Epithelial cell of umbilical artery (primary cell): ENCODE measurements around the gene OR2H2. TPM values are rescaled to one million over a fixed set of nuclear protein-coding genes. Genes with fewer than 3 reads are reported as not detected.

Source experiments
- total RNA-seq: library from RNA; depleted of rRNA; stranded (reverse); fragments of >200 nt; gene quantifications from 2 replicates; pipeline ENCODE4 v1.2.3, GENCODE V29; 2014

Gene OR2H2
- total RNA-seq = not detected in 2 replicates

GRCh38 chr6:29584821-29585220 is at the start of gene OR2H2:
Gene OR2H2, plus strand, starts transcription at chr6:29585121. Its CDS starts 2,824 bp downstream, at chr6:29587945.

GRCh38 chr6:29559524-29560287 is 25.2 kb upstream of the OR2H2 start, which contains the start of gene UBD:
Gene UBD, minus strand, starts transcription at chr6:29559732. Its CDS starts 31 bp downstream, at chr6:29559701.

GRCh38 chr6:29632789-29633533 is 48.0 kb downstream of the OR2H2 start, which contains the start of gene GABBR1:
Gene GABBR1, minus strand, starts transcription at chr6:29633183. Its CDS starts 798 bp downstream, at chr6:29632385.

Other genes starting within 250 kb of the OR2H2 start
- not detected in 2 replicates for gene OR5V1, start 216.3 kb upstream of the OR2H2 start, total RNA-seq
- not detected in 2 replicates for gene OR12D3, start 209.8 kb upstream of the OR2H2 start, total RNA-seq
- not detected in 2 replicates for gene OR12D2, start 189.5 kb upstream of the OR2H2 start, total RNA-seq
- gene OR12D1, start 170.2 kb upstream of the OR2H2 start, total RNA-seq = not detected in 2 replicates
- not detected in 2 replicates for gene OR10C1, start 145.8 kb upstream of the OR2H2 start, total RNA-seq
- not detected in 2 replicates for gene OR11A1, start 128.1 kb upstream of the OR2H2 start, total RNA-seq
- not detected in 2 replicates for gene OR2H1, start 128.0 kb upstream of the OR2H2 start, total RNA-seq
- not detected in 2 replicates for gene MAS1L, start 97.2 kb upstream of the OR2H2 start, total RNA-seq
- gene UBD, start 25.4 kb upstream of the OR2H2 start, total RNA-seq = 0.32 and 1.2 TPM in 2 replicates
- gene GABBR1, start 48.1 kb downstream of the OR2H2 start, total RNA-seq = 3.6 and 11.6 TPM in 2 replicates
- gene MOG, start 72.0 kb downstream of the OR2H2 start, total RNA-seq = not detected in 2 replicates
- gene ZFP57, start 96.0 kb downstream of the OR2H2 start, total RNA-seq = not detected in 2 replicates
- gene HLA-F, start 138.3 kb downstream of the OR2H2 start, total RNA-seq = 1.6 and 25.1 TPM in 2 replicates
- gene HLA-G, start 242.7 kb downstream of the OR2H2 start, total RNA-seq = under 0.01 TPM in 1 of 2 replicates, not detected in the other